Fibroblast of lung (primary cell): ENCODE results near the gene ZNF599. TPM values are rescaled to one million over a fixed set of nuclear protein-coding genes. Genes with fewer than 3 reads are reported as not detected.

Source experiments
- DNase-seq, 2 donors: peaks; one replicate each; pipeline versions ENCODE4 v3.0.0 to v3.0.0-alpha.2; 2010; ENCODE audit warnings: low read depth in 2 of 2
- H2AFZ ChIP-seq: 2 replicates; pipeline ENCODE4 v1.5.1; 2012; ENCODE audit warnings: low read length, control low read depth, inconsistent platforms
- H3K27ac ChIP-seq: 2 replicates; pipeline ENCODE4 v1.5.1; 2011; ENCODE audit warnings: low read length, control low read depth; ENCODE audit not compliant: insufficient read depth
- H3K27me3 ChIP-seq: 2 replicates; pipeline ENCODE4 v1.5.1; 2011; ENCODE audit warnings: mild to moderate bottlenecking, low read length; ENCODE audit not compliant: control insufficient read depth, insufficient read depth
- H3K36me3 ChIP-seq: 2 replicates; pipeline ENCODE4 v1.5.1; 2011; ENCODE audit warnings: low read length; ENCODE audit not compliant: control insufficient read depth, insufficient read depth
- H3K4me1 ChIP-seq: 2 replicates; pipeline ENCODE4 v1.5.1; 2011; ENCODE audit warnings: low read length; ENCODE audit not compliant: control insufficient read depth, insufficient read depth; ENCODE audit errors: extremely low read depth
- H3K4me2 ChIP-seq: 2 replicates; pipeline ENCODE4 v1.5.1; 2011; ENCODE audit warnings: low read length, control low read depth; ENCODE audit not compliant: insufficient read depth; ENCODE audit errors: extremely low read depth
- H3K4me3 ChIP-seq, 4 experiments: fragments of 200-600 bp in 1 of 4; sonication (generic) in 1 of 4; replicated peaks in 1 of 4; 2 replicates each; pipeline ENCODE4 v1.5.1; 2011 to 2016; ENCODE audit warnings: low read length in 4 of 4, low read depth in 3 of 4, mild to moderate bottlenecking in 3 of 4, control low read depth in 2 of 4, inconsistent platforms in 1 of 4, mixed read lengths in 1 of 4; ENCODE audit not compliant: insufficient read depth in 1 of 4; ENCODE audit errors: control extremely low read depth in 1 of 4
- H3K79me2 ChIP-seq: 2 replicates; pipeline ENCODE4 v1.5.1; 2012; ENCODE audit warnings: mild to moderate bottlenecking, low read length, inconsistent platforms; ENCODE audit not compliant: control insufficient read depth, insufficient read depth
- H3K9ac ChIP-seq: 2 replicates; pipeline ENCODE4 v1.5.1; 2011; ENCODE audit warnings: mild to moderate bottlenecking, low read length, control low read depth; ENCODE audit not compliant: insufficient read depth
- H3K9me3 ChIP-seq: 2 replicates; pipeline ENCODE4 v1.5.1; 2012; ENCODE audit warnings: low read depth, low read length; ENCODE audit not compliant: control insufficient read depth, insufficient read depth
- H4K20me1 ChIP-seq: 2 replicates; pipeline ENCODE4 v1.5.1; 2011; ENCODE audit warnings: low read length; ENCODE audit not compliant: control insufficient read depth, insufficient read depth; ENCODE audit errors: extremely low read depth
- EZH2 ChIP-seq: IDR thresholded peaks from 2 replicates; pipeline ENCODE4 v1.5.1; 2012; ENCODE audit warnings: low read length, control low read depth, mild to moderate bottlenecking; ENCODE audit errors: missing control alignments
- polyA plus RNA-seq, 2 donors: library from polyadenylated mRNA; depleted of rRNA in 1 of 2; stranded (reverse) in 1 of 2; unstranded in 1 of 2; fragments of >200 nt; gene quantifications; 2 replicates each; pipeline ENCODE4 v1.2.1, GENCODE V29; 2011 to 2012; ENCODE audit warnings: missing spikeins in 1 of 2
- total RNA-seq: library from RNA; depleted of rRNA; stranded (reverse); fragments of >200 nt; gene quantifications from 2 replicates; pipeline ENCODE4 v1.2.1, GENCODE V29; 2014
- TF ChIP-seq, protein P1 (sequence below), 2 donors: IDR thresholded peaks in 1 of 2; conservative IDR thresholded peaks in 1 of 2; 1 replicate in 1 of 2; 2 replicates in 1 of 2; pipeline ENCODE4 v1.5.1; 2011 to 2012; ENCODE audit warnings: low read length in 2 of 2, control low read depth in 1 of 2, inconsistent platforms in 1 of 2, low read depth in 1 of 2, mild to moderate bottlenecking in 1 of 2

The ZNF599 gene
- total and polyA plus RNA-seq, 2 donors (not counting 1 experiment from before 2014, with no cell fraction given), result 4.0 to 5.4 TPM

DNA sequence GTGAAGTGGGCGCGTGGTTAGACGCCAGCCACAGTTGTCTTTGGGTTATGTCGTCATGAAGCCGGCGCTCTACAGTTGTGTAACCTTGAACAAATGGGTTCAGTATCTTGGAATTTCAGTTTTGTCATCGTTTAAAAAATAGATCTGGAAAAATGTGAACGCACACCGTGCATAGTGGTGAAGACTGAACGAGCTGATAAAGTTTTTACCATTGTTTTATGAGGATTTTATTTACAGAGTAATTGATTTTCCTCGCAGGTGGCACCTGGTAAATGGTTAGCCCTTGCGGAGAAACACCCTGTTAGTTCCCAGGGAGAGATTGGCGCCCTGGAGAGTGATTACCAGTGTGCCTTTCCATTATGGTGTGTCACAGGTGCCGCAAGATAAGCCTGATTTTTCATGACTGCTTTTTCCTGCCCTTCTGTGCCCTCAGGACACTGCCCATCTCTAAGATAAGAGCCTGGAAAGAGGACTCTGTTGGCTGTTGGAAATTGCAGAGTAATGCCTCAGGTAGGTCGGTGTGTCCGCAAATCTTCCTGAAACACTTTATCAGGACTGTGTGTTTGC lies 38.4 kb downstream of the ZNF599 start:
- Histone ChIP-seq H2AFZ (peak overlapping the region; percentile 15), H3K4me1 (peaks cover 4% of the 10 kb centered on the region)

DNA sequence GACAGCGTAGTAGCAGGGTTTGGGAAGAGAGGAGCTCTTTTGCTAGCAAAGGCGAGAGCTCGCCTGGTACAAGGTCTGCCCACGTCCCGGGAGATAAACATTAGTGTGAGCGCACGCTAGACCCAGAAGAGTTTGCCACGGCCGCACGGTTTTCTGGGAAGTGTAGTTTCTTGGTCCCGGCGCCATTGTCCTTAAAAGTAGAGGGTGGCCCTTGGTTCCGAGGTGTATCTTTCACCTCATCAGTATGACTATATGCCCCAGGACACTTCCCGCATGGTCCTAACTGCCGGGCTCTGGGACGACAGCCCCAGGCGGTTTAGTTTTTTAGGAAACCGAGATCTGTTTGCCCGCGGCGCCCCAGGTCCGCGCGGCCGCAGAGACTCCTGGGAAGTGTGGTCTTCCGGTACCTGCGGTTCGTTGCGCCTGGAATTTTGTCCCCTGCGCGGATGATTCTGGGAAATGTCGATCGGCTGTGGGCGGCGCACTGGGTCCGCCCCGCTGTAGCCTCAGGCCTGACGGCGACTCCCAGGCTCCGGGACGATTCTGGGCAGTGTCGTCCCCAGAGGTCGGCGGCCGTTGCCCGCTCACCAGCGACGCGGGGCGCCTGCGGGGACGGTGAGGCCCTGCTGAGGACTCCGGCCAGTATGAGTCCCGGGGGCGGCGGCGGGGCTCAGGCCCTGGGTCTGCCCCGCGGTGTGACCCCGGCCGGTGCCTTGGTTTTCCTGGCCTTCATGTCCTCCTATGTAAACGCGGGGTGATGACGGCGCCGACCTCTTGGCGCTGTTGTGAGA lies 39.1 kb downstream of the ZNF599 start, which contains the start of gene ZNF181:
Gene ZNF181 (plus strand): TSS at position 498 of the 791 bp plus-strand sequence. CDS start 795 bp downstream, outside the sequence.
- Histone ChIP-seq H3K4me1 (peaks cover 4% of the 10 kb centered on the region), H3K9ac (peak within 1 kb of the TSS; percentile 97), H3K27me3 (no peaks in the 10 kb centered on the region), H3K4me3 (peak within 1 kb of the TSS; percentile 76 to 89 (median 84)), H4K20me1 (no peaks in the 10 kb centered on the region), H3K79me2 (no peaks in the 10 kb centered on the region), H3K36me3 (peaks cover 5% of the 10 kb centered on the region), H2AFZ (peak within 1 kb of the TSS; percentile 96), H3K27ac (peak within 1 kb of the TSS; percentile 99), H3K4me2 (peak within 1 kb of the TSS; percentile 96), H3K9me3 (no peaks in the 10 kb centered on the region)
- DNase-seq, result peak; percentile 91
- no peak for TF ChIP-seq EZH2
- TF ChIP-seq, protein P1, sequence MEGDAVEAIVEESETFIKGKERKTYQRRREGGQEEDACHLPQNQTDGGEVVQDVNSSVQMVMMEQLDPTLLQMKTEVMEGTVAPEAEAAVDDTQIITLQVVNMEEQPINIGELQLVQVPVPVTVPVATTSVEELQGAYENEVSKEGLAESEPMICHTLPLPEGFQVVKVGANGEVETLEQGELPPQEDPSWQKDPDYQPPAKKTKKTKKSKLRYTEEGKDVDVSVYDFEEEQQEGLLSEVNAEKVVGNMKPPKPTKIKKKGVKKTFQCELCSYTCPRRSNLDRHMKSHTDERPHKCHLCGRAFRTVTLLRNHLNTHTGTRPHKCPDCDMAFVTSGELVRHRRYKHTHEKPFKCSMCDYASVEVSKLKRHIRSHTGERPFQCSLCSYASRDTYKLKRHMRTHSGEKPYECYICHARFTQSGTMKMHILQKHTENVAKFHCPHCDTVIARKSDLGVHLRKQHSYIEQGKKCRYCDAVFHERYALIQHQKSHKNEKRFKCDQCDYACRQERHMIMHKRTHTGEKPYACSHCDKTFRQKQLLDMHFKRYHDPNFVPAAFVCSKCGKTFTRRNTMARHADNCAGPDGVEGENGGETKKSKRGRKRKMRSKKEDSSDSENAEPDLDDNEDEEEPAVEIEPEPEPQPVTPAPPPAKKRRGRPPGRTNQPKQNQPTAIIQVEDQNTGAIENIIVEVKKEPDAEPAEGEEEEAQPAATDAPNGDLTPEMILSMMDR (conservative IDR thresholded peaks at IDR 0.05 in 1 of 2, IDR thresholded peaks at IDR 0.05 in 1 of 2; ENCODE audit: low read depth in 1 of 2, low read length in 2 of 2), result no peak

More for the DNA sequence above, 38.4 kb downstream of the ZNF599 start:
- peak overlapping the region; percentile 97 for H3K9ac ChIP-seq
- H3K27me3 ChIP-seq, result no peaks in the 10 kb centered on the region
- H3K36me3 ChIP-seq, result peaks cover 7% of the 10 kb centered on the region
- TF ChIP-seq, protein P1 (conservative IDR thresholded peaks at IDR 0.05 in 1 of 2, IDR thresholded peaks at IDR 0.05 in 1 of 2; ENCODE audit: low read depth in 1 of 2, low read length in 2 of 2), result no peak
- no peak for TF ChIP-seq EZH2
- DNase-seq, result peak in 1 of 2 donors; percentile 89
- H3K4me2 ChIP-seq, result peak overlapping the region; percentile 64
- H3K79me2 ChIP-seq, result no peaks in the 10 kb centered on the region
- H3K27ac ChIP-seq, result peak overlapping the region; percentile 99
- no peaks in the 10 kb centered on the region for H3K9me3 ChIP-seq
- no peaks in the 10 kb centered on the region for H4K20me1 ChIP-seq
- H3K4me3 ChIP-seq, result peak overlapping the region; percentile 76 to 89 (median 84)

DNA sequence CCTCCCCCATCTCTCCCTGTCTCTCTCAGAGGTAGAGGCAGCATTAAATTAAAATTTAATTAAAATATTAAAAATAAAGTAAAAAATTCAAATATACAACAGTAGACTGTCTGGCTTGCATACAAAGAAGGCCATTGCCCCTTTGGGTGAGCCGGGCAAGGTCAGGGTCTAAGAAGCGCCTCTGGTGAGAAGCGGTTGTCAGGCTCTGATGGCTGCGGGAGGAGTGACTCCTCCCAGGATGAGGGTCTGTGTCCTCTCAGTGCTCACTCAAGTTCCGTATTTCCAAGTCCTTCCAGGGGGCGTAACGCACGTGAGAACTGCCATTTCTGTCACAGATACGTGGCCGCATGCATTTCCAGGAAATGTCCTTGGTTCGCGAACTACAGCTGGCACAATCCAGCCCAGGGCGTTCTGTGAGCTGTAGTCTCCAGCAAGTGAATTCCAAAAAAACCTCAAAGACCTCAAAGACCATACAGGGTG lies 39.7 kb downstream of the ZNF599 start:
- peak overlapping the region; percentile 99 for H3K27ac ChIP-seq
- no peak for DNase-seq

More for the DNA sequence above, 39.7 kb downstream of the ZNF599 start:
- Histone ChIP-seq H3K4me2 (peak overlapping the region; percentile 96), H4K20me1 (no peaks in the 10 kb centered on the region), H3K4me1 (peaks cover 4% of the 10 kb centered on the region), H3K9me3 (no peaks in the 10 kb centered on the region), H3K36me3 (peaks cover 5% of the 10 kb centered on the region), H3K79me2 (no peaks in the 10 kb centered on the region), H3K4me3 (peak overlapping the region; percentile 76 to 89 (median 84)), H3K9ac (peak overlapping the region; percentile 97), H2AFZ (peak overlapping the region; percentile 96), H3K27me3 (no peaks in the 10 kb centered on the region)
- TF ChIP-seq, protein P1 (conservative IDR thresholded peaks at IDR 0.05 in 1 of 2, IDR thresholded peaks at IDR 0.05 in 1 of 2; ENCODE audit: low read depth in 1 of 2, low read length in 2 of 2), result no peak
